Cerebellar nuclear complex (tissue), 1 donor: ENCODE measurements around the gene HDAC6.
A peak's percentile ranks its signal among the peaks of the same experiment; 100 is the strongest.

Experiments used
- DNase-seq, 2 experiments: peaks; one replicate each; lab custom pipeline; 2025; lab: John Stamatoyannopoulos, UW

Gene HDAC6

GRCh38 chrX:48801280-48802088 lies at the start of gene HDAC6:
HDAC6 (plus strand) TSS chrX:48802067; CDS start chrX:48802693, 626 bp downstream.
- peak; percentile 82 to 90 for DNase-seq

GRCh38 chrX:48752498-48752897 lies 49.4 kb upstream of the HDAC6 start:
- no peak for DNase-seq

GRCh38 chrX:48753708-48754228 lies 48.1 kb upstream of the HDAC6 start:
- DNase-seq = no peak

- no peak for DNase-seq
Measured at GRCh38 chrX:48754238-48754637, 47.6 kb upstream of the HDAC6 start.

- no peak for DNase-seq
Measured at GRCh38 chrX:48761674-48762471, 40.0 kb upstream of the HDAC6 start, which contains the start of gene GLOD5. GLOD5 (plus strand) TSS chrX:48761747; CDS start chrX:48761791, 44 bp downstream.

GRCh38 chrX:48769230-48769629 lies 32.6 kb upstream of the HDAC6 start:
- no peak for DNase-seq

GRCh38 chrX:48770296-48770695 lies 31.6 kb upstream of the HDAC6 start:
- no peak for DNase-seq

- DNase-seq = no peak
Measured at GRCh38 chrX:48772602-48773001, 29.3 kb upstream of the HDAC6 start.

GRCh38 chrX:48776818-48777439 lies 24.9 kb upstream of the HDAC6 start:
- DNase-seq = no peak

GRCh38 chrX:48779399-48779798 lies 22.5 kb upstream of the HDAC6 start:
- no peak for DNase-seq

- DNase-seq = no peak
Measured at GRCh38 chrX:48781705-48782104, 20.2 kb upstream of the HDAC6 start.

GRCh38 chrX:48782216-48782615 lies 19.7 kb upstream of the HDAC6 start:
- DNase-seq = no peak

GRCh38 chrX:48782795-48783194 lies 19.1 kb upstream of the HDAC6 start:
- DNase-seq = no peak

- no peak for DNase-seq
Measured at GRCh38 chrX:48784726-48785125, 17.1 kb upstream of the HDAC6 start.

GRCh38 chrX:48785186-48785539 lies 16.7 kb upstream of the HDAC6 start:
- DNase-seq = no peak

GRCh38 chrX:48785540-48786214 lies 16.2 kb upstream of the HDAC6 start:
- no peak for DNase-seq

- no peak for DNase-seq
Measured at GRCh38 chrX:48786341-48786800, 15.5 kb upstream of the HDAC6 start, which contains the start of gene GATA1. GATA1 (plus strand) TSS chrX:48786590; CDS start chrX:48791110, 4,520 bp downstream.

GRCh38 chrX:48786825-48787504 lies 14.9 kb upstream of the HDAC6 start:
- DNase-seq = no peak

- no peak for DNase-seq
Measured at GRCh38 chrX:48787505-48788443, 14.1 kb upstream of the HDAC6 start.
